ENCODE results near the gene ATG12.

DNA sequence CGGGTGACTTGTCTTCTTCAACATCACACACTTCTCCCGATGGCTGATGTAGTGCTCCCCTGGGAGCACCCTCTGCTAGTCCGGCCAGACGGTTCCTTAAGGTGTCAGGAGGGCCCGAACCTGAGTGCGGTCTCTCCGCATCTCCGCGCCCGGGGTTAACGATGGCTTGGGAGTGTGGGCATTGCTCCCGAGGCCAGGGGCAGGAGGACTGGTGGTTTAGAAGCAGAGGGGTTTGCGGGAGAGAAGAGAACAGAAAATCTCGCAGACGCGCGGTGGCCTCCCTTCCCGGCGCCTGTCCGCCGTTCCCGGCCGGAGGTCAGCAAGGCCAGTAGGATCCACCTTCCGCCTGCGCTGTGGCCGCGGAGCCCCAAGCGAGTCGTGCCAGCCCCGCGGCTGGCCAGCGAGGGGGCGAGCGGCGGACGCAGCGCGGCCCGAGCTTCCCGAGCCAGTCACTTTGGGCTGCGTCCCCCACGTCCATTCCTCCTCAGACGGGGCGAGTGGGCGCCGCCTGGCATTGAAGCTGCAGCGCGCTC lies 25.6 kb downstream of the ATG12 start:
- TF ChIP-seq, protein P1, sequence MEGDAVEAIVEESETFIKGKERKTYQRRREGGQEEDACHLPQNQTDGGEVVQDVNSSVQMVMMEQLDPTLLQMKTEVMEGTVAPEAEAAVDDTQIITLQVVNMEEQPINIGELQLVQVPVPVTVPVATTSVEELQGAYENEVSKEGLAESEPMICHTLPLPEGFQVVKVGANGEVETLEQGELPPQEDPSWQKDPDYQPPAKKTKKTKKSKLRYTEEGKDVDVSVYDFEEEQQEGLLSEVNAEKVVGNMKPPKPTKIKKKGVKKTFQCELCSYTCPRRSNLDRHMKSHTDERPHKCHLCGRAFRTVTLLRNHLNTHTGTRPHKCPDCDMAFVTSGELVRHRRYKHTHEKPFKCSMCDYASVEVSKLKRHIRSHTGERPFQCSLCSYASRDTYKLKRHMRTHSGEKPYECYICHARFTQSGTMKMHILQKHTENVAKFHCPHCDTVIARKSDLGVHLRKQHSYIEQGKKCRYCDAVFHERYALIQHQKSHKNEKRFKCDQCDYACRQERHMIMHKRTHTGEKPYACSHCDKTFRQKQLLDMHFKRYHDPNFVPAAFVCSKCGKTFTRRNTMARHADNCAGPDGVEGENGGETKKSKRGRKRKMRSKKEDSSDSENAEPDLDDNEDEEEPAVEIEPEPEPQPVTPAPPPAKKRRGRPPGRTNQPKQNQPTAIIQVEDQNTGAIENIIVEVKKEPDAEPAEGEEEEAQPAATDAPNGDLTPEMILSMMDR (IDR thresholded peaks at IDR 0.05; ENCODE audit: low read depth, low read length) = no peak
- no peak for TF ChIP-seq EZH2phosphoT487 (IDR thresholded peaks at IDR 0.05; ENCODE audit: low read depth)

Data from OCI-LY3 (cell line).